GM18868 (cell line): Measurements from ENCODE around the gene BUB3.
"Not testable (repeated sequence)": the region's sequence is repeated elsewhere in the genome, so short reads cannot be mapped to it uniquely, and the experiment has no call there.

Experiments used
- ATAC-seq: cut with Tn5 transposase; IDR thresholded peaks from one replicate; pipeline ENCODE4 v1.9.1; 2021; ENCODE audit warnings: mild to moderate bottlenecking, moderate library complexity; ENCODE audit not compliant: unreplicated experiment

The BUB3 gene

GRCh38 chr10:123153486-123154091 is 613 bp upstream of the BUB3 start:
- ATAC-seq = no peak

GRCh38 chr10:123154711-123155505 is 706 bp downstream of the BUB3 start:
- ATAC-seq = peak; percentile 42

- no peak for ATAC-seq
Observed at GRCh38 chr10:123156078-123156477, 1.9 kb downstream of the BUB3 start.

- no peak for ATAC-seq
Observed at GRCh38 chr10:123157210-123157609, 3.0 kb downstream of the BUB3 start.

- no peak for ATAC-seq
Observed at GRCh38 chr10:123158682-123159081, 4.5 kb downstream of the BUB3 start.

GRCh38 chr10:123160311-123160980 is 6.2 kb downstream of the BUB3 start:
- no peak for ATAC-seq

- no peak for ATAC-seq
Observed at GRCh38 chr10:123164319-123164718, 10.1 kb downstream of the BUB3 start.

- ATAC-seq = no peak
Observed at GRCh38 chr10:123165445-123166072, 11.4 kb downstream of the BUB3 start.

GRCh38 chr10:123166618-123167017 is 12.4 kb downstream of the BUB3 start:
- ATAC-seq = no peak

- ATAC-seq = no peak
Observed at GRCh38 chr10:123170961-123171360, 16.8 kb downstream of the BUB3 start.

GRCh38 chr10:123171616-123172015 is 17.4 kb downstream of the BUB3 start:
- not testable (repeated sequence) for ATAC-seq

GRCh38 chr10:123175389-123176387 is 21.5 kb downstream of the BUB3 start:
- no peak for ATAC-seq

- ATAC-seq = not testable (repeated sequence)
Observed at GRCh38 chr10:123178390-123178789, 24.2 kb downstream of the BUB3 start.

GRCh38 chr10:123180101-123181090 is 26.2 kb downstream of the BUB3 start:
- ATAC-seq = no peak

- no peak for ATAC-seq
Observed at GRCh38 chr10:123183724-123184123, 29.5 kb downstream of the BUB3 start.

- no peak for ATAC-seq
Observed at GRCh38 chr10:123187781-123188180, 33.6 kb downstream of the BUB3 start.

GRCh38 chr10:123191886-123192285 is 37.7 kb downstream of the BUB3 start:
- no peak for ATAC-seq

GRCh38 chr10:123194056-123194455 is 39.9 kb downstream of the BUB3 start:
- no peak for ATAC-seq

GRCh38 chr10:123200531-123200930 is 46.3 kb downstream of the BUB3 start:
- ATAC-seq = no peak
